Renal pelvis (tissue), 4 donors: ENCODE measurements around the gene HSP90AB1. TPM values are rescaled to one million over a fixed set of nuclear protein-coding genes. Genes with fewer than 3 reads are reported as not detected.
A peak's percentile ranks its signal among the peaks of the same experiment; 100 is the strongest.

Experiments used
- DNase-seq: peaks from one replicate; pipeline ENCODE4 v3.0.0-alpha.2; 2013
- polyA plus RNA-seq, 3 donors: library from polyadenylated mRNA; unstranded; fragments of 120-200 nt; gene quantifications; one replicate each; pipeline ENCODE4 v1.2.1, GENCODE V29; 2013; ENCODE audit not compliant: insufficient read length in 3 of 3

The HSP90AB1 gene
- polyA plus RNA-seq, 3 donors = 1,061 to 1,256 (median 1,145) TPM

GRCh38 chr6:44251576-44252524, 4.9 kb downstream of the HSP90AB1 start:
- no peak for DNase-seq

GRCh38 chr6:44253307-44254101, 6.6 kb downstream of the HSP90AB1 start:
- DNase-seq = no peak

GRCh38 chr6:44254191-44255104, 7.5 kb downstream of the HSP90AB1 start:
- DNase-seq = no peak

GRCh38 chr6:44255105-44255808, 8.4 kb downstream of the HSP90AB1 start:
- no peak for DNase-seq

- no peak for DNase-seq
Observed at GRCh38 chr6:44255871-44256774, 9.2 kb downstream of the HSP90AB1 start.

- no peak for DNase-seq
Observed at GRCh38 chr6:44256775-44257024, 9.8 kb downstream of the HSP90AB1 start.

- peak; percentile 75 for DNase-seq
Observed at GRCh38 chr6:44257025-44257752, 10.3 kb downstream of the HSP90AB1 start, which contains the start of gene SLC35B2. SLC35B2 (minus strand) TSS chr6:44257528; CDS start chr6:44257410, 118 bp downstream.

GRCh38 chr6:44257753-44258324, 10.9 kb downstream of the HSP90AB1 start:
- DNase-seq = no peak

- no peak for DNase-seq
Observed at GRCh38 chr6:44258325-44258863, 11.5 kb downstream of the HSP90AB1 start.

GRCh38 chr6:44258921-44259320, 12.0 kb downstream of the HSP90AB1 start:
- no peak for DNase-seq

- no peak for DNase-seq
Observed at GRCh38 chr6:44260011-44260410, 13.1 kb downstream of the HSP90AB1 start.

GRCh38 chr6:44260451-44261297, 13.8 kb downstream of the HSP90AB1 start:
- no peak for DNase-seq

- no peak for DNase-seq
Observed at GRCh38 chr6:44261581-44261980, 14.7 kb downstream of the HSP90AB1 start.

- no peak for DNase-seq
Observed at GRCh38 chr6:44262467-44263353, 15.8 kb downstream of the HSP90AB1 start.

- DNase-seq = peak; percentile 42
Observed at GRCh38 chr6:44263354-44264100, 16.6 kb downstream of the HSP90AB1 start.
